SH-SY5Y (cell line): ENCODE results near the gene SPRY4.

Experiments
- GATA2 ChIP-seq: IDR thresholded peaks from 2 replicates; pipeline ENCODE4 v1.6.1; 2011; ENCODE audit warnings: mild to moderate bottlenecking, low read depth, low read length
- GATA3 ChIP-seq: IDR thresholded peaks from 2 replicates; pipeline ENCODE4 v1.6.1; 2011; ENCODE audit warnings: low read depth, mild to moderate bottlenecking, low read length, moderate library complexity

- TF ChIP-seq GATA3 (no peak), GATA2 (no peak)
Observed at GRCh38 chr5:142358648-142359047, 33.8 kb upstream of the SPRY4 start.
